PC-3 (cell line): ENCODE results near the gene SMIM14. TPM values are rescaled to one million over a fixed set of nuclear protein-coding genes. Genes with fewer than 3 reads are reported as not detected.
"Not testable (repeated sequence)": the region's sequence is repeated elsewhere in the genome, so short reads cannot be mapped to it uniquely, and the experiment has no call there.

Experiments used
- ATAC-seq: fragments of 200-7000 bp; cut with Tn5 transposase; 2 replicates; pipeline ENCODE4 v1.9.1; 2020; ENCODE audit warnings: mild to moderate bottlenecking, moderate library complexity
- BruUV-seq: library from RNA; stranded (reverse); fragments of 400-500 nt; replicated peaks from 2 replicates; lab custom pipeline; 2021; lab: Mats Ljungman, UMichigan
- CTCF ChIA-PET: fragments of 300-600 bp; sonication (Branson Sonifier 250); formaldehyde crosslinking; loops from one replicate; lab custom pipeline; 2022; ENCODE audit warnings: antibody characterized with exemption; lab: Charles Lee
- POLR2A ChIA-PET: fragments of 300-600 bp; sonication (Branson Sonifier 250); formaldehyde crosslinking; loops from one replicate; lab custom pipeline; 2022; ENCODE audit warnings: antibody characterized with exemption; ENCODE audit not compliant: unreplicated experiment; lab: Charles Lee
- DNase-seq: peaks from one replicate; pipeline ENCODE4 v3.0.0-alpha.2; 2015
- H2AFZ ChIP-seq: fragments of 300-600 bp; sonication (generic); 2 replicates; pipeline ENCODE4 v1.6.0; 2016; ENCODE audit warnings: antibody characterized with exemption, low read length
- H3F3A ChIP-seq: fragments of 300-600 bp; sonication (generic); one replicate; pipeline ENCODE4 v1.6.0; 2017; ENCODE audit warnings: antibody characterized with exemption, low read length, control low read depth, mild to moderate bottlenecking; ENCODE audit not compliant: unreplicated experiment
- H3K27ac ChIP-seq: fragments of 300-600 bp; sonication (generic); 2 replicates; pipeline ENCODE4 v1.5.1; 2016; ENCODE audit warnings: mild to moderate bottlenecking, low read length
- H3K27me3 ChIP-seq: fragments of 300-600 bp; sonication (generic); 2 replicates; pipeline ENCODE4 v1.6.1; 2016; ENCODE audit warnings: low read length, mixed read lengths
- H3K36me3 ChIP-seq: fragments of 300-600 bp; sonication (generic); 2 replicates; pipeline ENCODE4 v1.6.1; 2016; ENCODE audit warnings: low read depth, mixed run types, low read length, mixed read lengths
- H3K4me1 ChIP-seq: fragments of 300-600 bp; sonication (generic); 2 replicates; pipeline ENCODE4 v1.5.1; 2016; ENCODE audit warnings: low read length; ENCODE audit not compliant: insufficient read depth
- H3K4me2 ChIP-seq: fragments of 300-600 bp; sonication (generic); 2 replicates; pipeline ENCODE4 v1.6.0; 2016; ENCODE audit warnings: low read length
- H3K4me3 ChIP-seq: fragments of 300-600 bp; sonication (generic); 2 replicates; pipeline ENCODE4 v1.5.1; 2016; ENCODE audit warnings: mild to moderate bottlenecking, low read length, mixed read lengths
- H3K79me2 ChIP-seq: fragments of 300-600 bp; sonication (generic); 2 replicates; pipeline ENCODE4 v1.6.1; 2017; ENCODE audit warnings: low read length, mixed read lengths
- H3K9ac ChIP-seq: fragments of 300-600 bp; sonication (generic); 2 replicates; pipeline ENCODE4 v1.6.0; 2016; ENCODE audit warnings: mild to moderate bottlenecking, low read length
- H3K9me2 ChIP-seq: fragments of 300-600 bp; sonication (generic); replicated peaks from 2 replicates; pipeline ENCODE4 v1.6.1; 2016; ENCODE audit warnings: mixed run types, low read length, mixed read lengths
- H3K9me3 ChIP-seq: fragments of 300-600 bp; sonication (generic); 2 replicates; pipeline ENCODE4 v1.6.1; 2016; ENCODE audit warnings: low read length, mixed read lengths
- H4K20me1 ChIP-seq: fragments of 300-600 bp; sonication (generic); 2 replicates; pipeline ENCODE4 v1.6.1; 2016; ENCODE audit warnings: low read length, mixed read lengths
- EZH2 ChIP-seq: fragments of 300-600 bp; sonication (generic); IDR thresholded peaks from one replicate; pipeline ENCODE4 v1.6.1; 2017; ENCODE audit warnings: antibody characterized with exemption, mild to moderate bottlenecking, low read length; ENCODE audit not compliant: unreplicated experiment
- EZH2phosphoT487 ChIP-seq: fragments of 300-600 bp; sonication (generic); IDR thresholded peaks from 2 replicates; pipeline ENCODE4 v1.6.1; 2018; ENCODE audit warnings: mild to moderate bottlenecking, antibody characterized with exemption, low read length, borderline replicate concordance
- intact Hi-C: fragments of 100-400 bp; cut with micrococcal nuclease; formaldehyde crosslinking; loops from 2 replicates; pipeline ENCODE4 v1.9.0; 2023
- total RNA-seq: library from RNA; depleted of rRNA; stranded (reverse); fragments of >200 nt; gene quantifications from 2 replicates; pipeline ENCODE4 v1.2.3, GENCODE V29; 2014
- TF ChIP-seq, protein P1 (sequence below): fragments of 300-600 bp; sonication (generic); conservative IDR thresholded peaks from 2 replicates; pipeline ENCODE4 v1.5.1; 2017; ENCODE audit warnings: antibody characterized with exemption, low read depth, mild to moderate bottlenecking, low read length

SMIM14 gene
- total RNA-seq, 1 experiment from 2014 or later = 4.8 TPM

DNA sequence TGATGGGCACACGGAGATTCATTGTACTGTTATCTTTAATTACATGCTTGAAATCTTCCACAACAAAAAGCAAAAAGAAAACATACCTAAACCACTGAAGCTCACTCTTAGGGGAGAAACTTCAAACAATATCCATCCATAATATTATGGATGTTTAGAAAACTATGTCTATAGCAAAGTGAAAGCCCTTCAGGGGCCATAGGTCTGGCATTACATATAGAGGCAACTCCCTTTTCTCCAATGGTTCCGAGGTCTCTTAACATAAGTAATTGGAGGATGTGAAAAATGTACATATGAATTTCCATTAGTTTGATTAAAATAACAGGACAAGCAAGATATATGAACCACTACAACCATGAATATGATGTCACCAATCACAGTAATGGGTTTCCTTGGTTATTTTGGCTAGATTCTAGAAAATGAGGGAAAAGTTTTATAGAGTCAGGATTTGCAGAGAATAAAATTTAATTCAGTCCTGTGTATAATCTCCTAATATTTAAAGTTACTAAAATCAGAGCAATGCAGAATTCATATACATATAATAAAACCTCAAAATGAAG is 122.2 kb downstream of the SMIM14 start:
- no TSS peak for BruUV-seq
- H3K4me1 ChIP-seq = peaks cover 21% of the 10 kb centered on the region
- no peaks in the 10 kb centered on the region for H3K27me3 ChIP-seq
- DNase-seq (no peak), ATAC-seq (no peak)
- H3K27ac ChIP-seq = peak overlapping the region; percentile 95
- ChIA-PET CTCF (no interaction called here), POLR2A (no interaction called here)
- no peak for TF ChIP-seq EZH2
- no peak for TF ChIP-seq EZH2phosphoT487
- TF ChIP-seq, protein P1, sequence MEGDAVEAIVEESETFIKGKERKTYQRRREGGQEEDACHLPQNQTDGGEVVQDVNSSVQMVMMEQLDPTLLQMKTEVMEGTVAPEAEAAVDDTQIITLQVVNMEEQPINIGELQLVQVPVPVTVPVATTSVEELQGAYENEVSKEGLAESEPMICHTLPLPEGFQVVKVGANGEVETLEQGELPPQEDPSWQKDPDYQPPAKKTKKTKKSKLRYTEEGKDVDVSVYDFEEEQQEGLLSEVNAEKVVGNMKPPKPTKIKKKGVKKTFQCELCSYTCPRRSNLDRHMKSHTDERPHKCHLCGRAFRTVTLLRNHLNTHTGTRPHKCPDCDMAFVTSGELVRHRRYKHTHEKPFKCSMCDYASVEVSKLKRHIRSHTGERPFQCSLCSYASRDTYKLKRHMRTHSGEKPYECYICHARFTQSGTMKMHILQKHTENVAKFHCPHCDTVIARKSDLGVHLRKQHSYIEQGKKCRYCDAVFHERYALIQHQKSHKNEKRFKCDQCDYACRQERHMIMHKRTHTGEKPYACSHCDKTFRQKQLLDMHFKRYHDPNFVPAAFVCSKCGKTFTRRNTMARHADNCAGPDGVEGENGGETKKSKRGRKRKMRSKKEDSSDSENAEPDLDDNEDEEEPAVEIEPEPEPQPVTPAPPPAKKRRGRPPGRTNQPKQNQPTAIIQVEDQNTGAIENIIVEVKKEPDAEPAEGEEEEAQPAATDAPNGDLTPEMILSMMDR = no peak
- no peaks in the 10 kb centered on the region for H3K9me3 ChIP-seq
- no peaks in the 10 kb centered on the region for H3K9me2 ChIP-seq
- peaks cover 25% of the 10 kb centered on the region for H3K36me3 ChIP-seq
- H3K4me3 ChIP-seq = no peak overlapping the region
- no peak overlapping the region for H2AFZ ChIP-seq
- H3K4me2 ChIP-seq = no peak overlapping the region
- peaks cover 37% of the 10 kb centered on the region for H3K79me2 ChIP-seq
- no peaks in the 10 kb centered on the region for H3F3A ChIP-seq
- H3K9ac ChIP-seq = no peak overlapping the region
- no peaks in the 10 kb centered on the region for H4K20me1 ChIP-seq
- intact Hi-C loops = no loop called here

DNA sequence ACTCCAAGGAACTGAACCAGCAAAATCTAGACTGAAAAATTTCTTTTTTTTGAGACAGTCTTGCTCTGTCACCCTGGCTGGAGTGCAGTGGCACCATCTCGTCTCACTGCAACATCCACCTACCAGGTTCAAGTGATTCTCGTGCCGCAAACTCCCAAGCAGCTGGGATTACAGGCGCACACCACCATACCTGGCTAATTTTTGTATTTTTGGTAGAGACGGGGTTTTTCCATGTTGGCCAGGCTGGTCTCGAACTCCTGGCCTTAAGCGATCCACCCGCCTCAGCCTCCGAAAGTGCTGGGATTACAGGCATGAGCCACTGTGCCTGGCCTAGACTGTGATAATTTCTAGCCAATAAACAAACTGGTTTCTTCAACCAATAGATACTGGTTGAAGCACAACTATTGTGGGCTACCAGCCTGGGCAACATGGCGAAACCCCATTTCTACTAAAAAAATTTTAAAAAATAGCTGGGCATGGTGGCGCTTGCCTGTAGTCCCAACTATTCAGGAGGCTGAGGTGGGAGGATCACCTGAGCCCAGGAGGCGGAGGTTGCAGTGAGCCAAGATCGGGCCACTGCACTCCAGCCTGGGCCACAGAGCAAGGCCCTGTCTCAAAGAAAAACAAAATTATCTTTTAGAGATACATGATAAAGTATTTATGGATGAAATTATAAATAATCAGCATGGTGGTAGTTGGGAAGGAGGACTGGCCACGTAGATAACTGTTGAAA is 122.8 kb downstream of the SMIM14 start:
- Histone ChIP-seq H3K4me1 (peaks cover 21% of the 10 kb centered on the region), H3K9ac (peak overlapping the region; percentile 67), H3K36me3 (peaks cover 25% of the 10 kb centered on the region), H3K4me2 (peak overlapping the region; percentile 39; the same call in 1 of the 2 replicates), H3K27ac (peak overlapping the region; percentile 95), H3K79me2 (peaks cover 30% of the 10 kb centered on the region)
- H4K20me1 ChIP-seq, POLR2A ChIA-PET, H3K9me2 ChIP-seq, H3K4me3 ChIP-seq, H3F3A ChIP-seq, DNase-seq, BruUV-seq, ATAC-seq, H3K27me3 ChIP-seq, H3K9me3 ChIP-seq, H2AFZ ChIP-seq, CTCF ChIA-PET, intact Hi-C loops: not testable (repeated sequence)

DNA sequence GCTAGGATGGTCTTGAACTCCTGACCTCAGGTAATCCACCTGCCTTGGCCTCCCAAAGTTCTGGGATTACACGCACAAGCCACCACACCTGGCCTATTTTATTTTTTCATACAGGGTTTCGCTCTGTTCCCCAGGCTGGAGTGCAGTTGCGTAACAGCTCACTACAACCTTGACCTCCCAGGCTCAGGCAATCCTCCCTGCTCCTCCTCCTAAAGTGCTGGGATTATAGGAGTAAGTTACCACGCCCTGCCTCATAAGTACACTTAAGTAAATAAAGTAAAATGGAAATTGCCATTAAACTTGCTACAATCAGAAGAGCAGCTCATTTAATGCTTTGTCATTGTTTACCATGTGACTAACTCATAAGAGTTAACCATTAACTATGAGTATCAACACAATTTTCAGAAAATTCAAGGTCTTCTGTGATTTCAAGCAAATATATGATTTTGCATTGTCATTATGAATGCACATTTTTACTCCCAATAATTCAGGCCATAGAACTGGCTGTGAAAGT is 123.7 kb downstream of the SMIM14 start:
- H3K27ac ChIP-seq = peak overlapping the region; percentile 95
- ATAC-seq = peak; percentile 96

DNA sequence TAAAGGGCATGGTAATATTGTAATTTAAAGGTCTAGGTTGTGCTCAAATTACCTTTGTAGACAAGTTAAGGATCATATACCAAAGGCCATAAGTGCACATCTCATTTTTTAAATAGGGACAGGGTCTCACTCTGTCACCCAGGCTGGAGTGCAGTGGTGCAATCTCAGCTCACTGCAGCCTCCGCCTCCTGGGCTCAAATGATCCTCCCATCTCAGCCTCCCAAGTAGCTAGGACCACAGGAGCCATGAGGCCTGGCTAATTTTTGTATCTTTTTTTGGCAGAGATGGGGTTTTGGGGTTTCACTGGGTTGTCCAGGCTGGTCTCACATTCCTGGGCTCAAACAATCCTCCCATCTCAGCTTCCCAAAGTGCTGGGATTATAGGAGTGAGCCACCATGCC is 124.4 kb downstream of the SMIM14 start:
- not testable (repeated sequence) for BruUV-seq
- POLR2A ChIA-PET = interaction anchor here (0.9 kb wide), 1 partner anchor 13 kb away, joined by 7 read pairs; the partner anchor contains the start of gene UGDH
- peak overlapping the region; percentile 95 for H3K27ac ChIP-seq

More for the DNA sequence above, 123.7 kb downstream of the SMIM14 start:
- peak; percentile 92 for DNase-seq
- BruUV-seq = no TSS peak
- H4K20me1 ChIP-seq = no peaks in the 10 kb centered on the region
- intact Hi-C loops = no loop called here
- no peak overlapping the region for H3K4me3 ChIP-seq
- peaks cover 32% of the 10 kb centered on the region for H3K36me3 ChIP-seq
- no peak for TF ChIP-seq EZH2
- TF ChIP-seq, protein P1 = no peak
- no peak for TF ChIP-seq EZH2phosphoT487
- CTCF ChIA-PET = no interaction called here
- no peaks in the 10 kb centered on the region for H3F3A ChIP-seq
- no peaks in the 10 kb centered on the region for H3K9me3 ChIP-seq
- H3K27me3 ChIP-seq = no peaks in the 10 kb centered on the region
- POLR2A ChIA-PET = interaction anchor here (0.6 to 0.9 kb wide), 2 partner anchors 12 to 469 kb away, joined by 3 to 7 read pairs; partner anchors contain the start of gene UGDH
- H3K4me1 ChIP-seq = peaks cover 21% of the 10 kb centered on the region
- H3K9me2 ChIP-seq = no peaks in the 10 kb centered on the region
- no peak overlapping the region; the same call in 1 of the 2 replicates for H3K4me2 ChIP-seq
- peak overlapping the region; percentile 67 for H3K9ac ChIP-seq
- no peak overlapping the region for H2AFZ ChIP-seq
- H3K79me2 ChIP-seq = peaks cover 24% of the 10 kb centered on the region

More for the DNA sequence above, 124.4 kb downstream of the SMIM14 start:
- H3K4me1 ChIP-seq = peaks cover 21% of the 10 kb centered on the region
- CTCF ChIA-PET, H3K9me2 ChIP-seq, H3K4me2 ChIP-seq, H3K4me3 ChIP-seq, ATAC-seq, H3K9me3 ChIP-seq, DNase-seq, H2AFZ ChIP-seq, H3K27me3 ChIP-seq, H4K20me1 ChIP-seq, intact Hi-C loops, H3F3A ChIP-seq: not testable (repeated sequence)
- peak overlapping the region; percentile 41 for H3K9ac ChIP-seq
- H3K36me3 ChIP-seq = peaks cover 39% of the 10 kb centered on the region
- peaks cover 22% of the 10 kb centered on the region for H3K79me2 ChIP-seq
